Measurements from ENCODE around the gene MLEC.

MLEC gene

GRCh38 chr12:120686690-120687577 is at the start of gene MLEC:
MLEC (plus strand) TSS chr12:120687149; CDS start chr12:120687297, 148 bp downstream.
- peak; percentile 99 for DNase-seq (ENCODE audit: low read depth)

DNA sequence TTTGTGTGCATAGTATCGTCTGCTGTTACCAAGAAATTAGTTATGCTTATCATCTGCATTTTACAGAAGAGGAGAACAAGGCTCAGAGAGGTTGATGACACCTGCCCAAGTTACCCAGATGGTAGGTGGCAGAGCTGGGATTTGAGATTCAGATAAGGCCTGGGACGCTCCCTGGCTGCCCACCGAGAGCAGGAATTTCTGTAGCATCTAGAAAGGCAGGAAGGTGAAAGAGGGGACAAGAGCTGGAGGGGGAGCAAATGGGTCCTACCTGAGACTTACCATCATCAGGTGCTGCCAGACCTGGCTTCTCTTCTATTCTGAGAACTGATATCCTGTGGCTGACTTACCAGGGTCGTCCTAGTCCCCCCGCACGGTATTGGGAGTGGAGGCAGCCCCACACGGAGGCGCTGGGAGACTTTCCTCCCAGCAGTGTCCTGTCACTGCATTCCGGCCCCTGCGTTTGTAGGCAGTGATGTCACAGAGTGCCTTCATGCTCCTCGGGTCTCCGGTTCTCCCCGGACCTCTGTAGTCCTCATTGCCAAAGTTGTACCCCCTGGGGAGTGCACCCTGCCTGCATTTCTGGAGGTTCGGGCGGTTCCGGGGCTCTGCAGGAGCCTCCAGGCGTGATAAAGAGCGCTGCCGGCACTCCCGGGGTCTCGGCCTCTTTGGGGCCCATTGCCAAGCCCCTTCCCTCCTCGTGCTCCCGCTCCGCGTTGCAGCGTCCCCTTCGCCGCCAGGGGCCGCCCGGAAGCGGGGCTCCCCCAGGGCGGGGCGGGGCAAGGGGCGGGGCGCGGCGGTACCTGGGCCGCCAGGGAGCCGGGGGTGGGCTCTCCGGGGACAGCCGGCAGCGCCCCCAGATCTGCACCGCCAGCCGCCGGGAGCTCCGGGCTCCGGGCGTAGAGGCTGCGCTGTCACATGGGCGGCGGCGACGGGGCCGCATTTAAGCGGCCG is 46.9 kb upstream of the MLEC start, which contains the start of gene CABP1:
CABP1 (plus strand) TSS at position 856 of the 951 bp plus-strand sequence; CDS start at position 916, 60 bp downstream.
- peak; percentile 71 for DNase-seq (ENCODE audit: low read depth)

- no peak for DNase-seq (ENCODE audit: low read depth)
Observed at GRCh38 chr12:120640861-120641833, 45.8 kb upstream of the MLEC start.

DNA sequence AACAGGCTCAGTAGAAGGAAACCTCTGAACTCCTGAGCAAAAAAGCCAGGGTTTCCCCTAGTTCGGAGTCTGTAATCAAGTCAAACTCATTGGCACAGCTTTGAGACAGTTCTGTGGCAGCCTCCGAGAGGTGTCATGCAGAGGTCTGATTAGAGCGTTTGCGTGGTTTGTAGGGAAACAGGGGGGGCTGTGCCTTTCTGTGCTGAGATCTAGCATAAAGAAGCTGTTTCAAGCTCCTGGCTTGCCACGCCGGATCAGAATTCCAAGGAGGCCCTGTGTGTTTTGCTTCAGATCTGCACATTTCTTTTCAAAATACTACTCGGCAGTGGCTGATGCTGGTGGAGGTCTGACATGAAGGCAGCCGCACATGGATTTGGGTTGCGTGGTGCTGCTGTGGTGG is 44.8 kb upstream of the MLEC start:
- DNase-seq (ENCODE audit: low read depth) = no peak

DNA sequence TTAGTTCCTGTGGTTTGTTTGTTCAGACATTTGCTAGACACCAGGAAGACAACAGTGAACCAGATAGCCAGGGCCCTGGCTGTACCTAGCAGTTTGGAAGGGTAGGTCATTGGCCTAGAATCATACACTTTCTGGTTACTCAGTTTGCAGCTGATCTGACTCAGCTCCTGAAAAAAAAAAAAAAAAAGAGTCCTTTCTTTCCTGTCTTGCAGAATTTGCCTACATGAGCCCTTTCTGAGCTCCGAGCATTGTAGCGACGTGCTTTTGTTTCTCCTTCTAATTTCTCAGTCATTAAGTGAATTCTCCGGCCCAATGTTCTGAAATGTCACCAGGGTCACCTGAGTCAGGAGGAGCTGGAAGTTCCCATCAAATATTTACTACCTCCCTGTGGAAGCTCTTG is 44.1 kb upstream of the MLEC start:
- DNase-seq (ENCODE audit: low read depth) = no peak

- no peak for DNase-seq (ENCODE audit: low read depth)
Observed at GRCh38 chr12:120643574-120643973, 43.4 kb upstream of the MLEC start.

DNA sequence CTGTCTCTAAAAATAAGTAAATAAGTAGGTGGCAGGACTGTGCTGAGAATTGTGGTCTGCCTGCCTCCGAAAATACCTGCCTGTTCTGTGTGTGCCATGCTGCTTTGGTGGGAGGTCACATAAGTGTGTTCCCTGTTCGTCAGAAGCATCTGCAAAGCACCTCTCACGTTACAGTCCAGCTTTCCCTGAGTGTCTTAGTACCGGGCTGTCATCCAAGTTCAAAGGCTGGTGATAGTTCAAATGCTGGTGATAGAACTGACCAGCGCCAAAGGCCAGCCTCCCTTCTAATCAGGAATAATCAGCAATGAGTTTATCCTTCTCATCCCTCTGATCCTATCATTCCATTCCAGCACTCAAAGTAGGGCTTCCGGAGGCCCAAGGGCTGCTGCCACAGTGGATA is 40.9 kb upstream of the MLEC start:
- no peak for DNase-seq (ENCODE audit: low read depth)

DNA sequence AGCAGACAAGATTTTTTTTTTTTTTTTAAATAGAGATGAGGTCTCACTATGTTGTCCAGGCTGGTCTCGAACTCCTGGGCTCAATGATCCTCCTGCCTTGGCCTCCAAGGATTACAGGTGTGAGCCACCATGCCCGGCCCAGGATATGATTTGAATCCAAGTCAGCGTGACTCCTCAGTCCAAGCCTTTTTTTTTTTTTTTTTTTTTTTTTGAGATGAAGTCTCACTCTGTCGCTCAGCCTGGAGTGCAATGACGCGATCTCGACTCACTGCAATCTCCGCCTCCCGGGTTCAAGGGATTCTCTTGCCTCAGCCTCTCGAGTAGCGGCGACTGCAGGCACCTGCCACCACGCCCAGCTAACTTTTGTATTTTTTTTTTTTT is 39.6 kb upstream of the MLEC start:
- DNase-seq (ENCODE audit: low read depth) = no peak

GRCh38 chr12:120649442-120650232 is 37.3 kb upstream of the MLEC start:
- DNase-seq (ENCODE audit: low read depth) = no peak

DNA sequence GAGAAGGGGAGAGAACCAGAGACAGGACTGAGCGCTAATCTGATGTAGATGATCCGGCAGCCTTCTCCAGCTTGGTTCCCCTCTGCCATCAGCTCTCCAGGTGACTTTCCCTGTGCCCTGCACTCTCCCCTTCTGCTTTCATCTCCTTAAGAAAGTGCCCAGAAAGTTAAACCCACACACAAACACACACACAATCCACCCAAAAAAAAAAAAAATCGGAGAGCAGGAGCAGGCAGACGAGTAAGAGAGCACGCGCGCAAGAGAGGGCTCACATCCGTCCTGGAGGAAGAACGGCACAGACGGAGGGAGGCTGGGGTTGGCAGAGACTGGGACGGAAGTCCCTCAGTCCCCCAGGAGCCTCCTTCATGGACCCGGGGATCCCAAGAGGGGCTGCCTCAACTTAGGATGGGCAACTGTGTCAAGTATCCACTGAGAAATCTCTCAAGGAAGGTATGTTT is 36.7 kb upstream of the MLEC start:
- DNase-seq (ENCODE audit: low read depth) = no peak

DNA sequence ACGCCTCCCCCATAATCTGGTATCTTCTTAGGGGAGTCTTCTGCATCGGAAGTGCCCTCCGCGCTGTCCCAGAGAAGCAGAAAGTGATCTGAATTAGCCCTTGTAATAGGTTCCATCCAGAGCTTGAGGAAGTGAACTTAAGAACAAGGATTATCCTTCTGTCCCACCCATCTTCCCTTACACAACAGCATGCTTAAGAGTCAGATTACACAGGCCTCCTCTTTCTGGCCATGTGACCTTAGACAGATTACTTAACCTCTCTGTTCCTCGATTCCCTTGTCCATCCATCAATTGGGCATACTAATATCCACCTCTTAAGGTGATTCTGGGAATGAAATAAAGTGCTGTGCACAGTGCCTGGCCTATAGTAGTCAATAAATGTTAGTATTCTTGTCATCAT is 35.1 kb upstream of the MLEC start:
- DNase-seq (ENCODE audit: low read depth) = no peak

GRCh38 chr12:120652656-120653435 is 34.1 kb upstream of the MLEC start:
- DNase-seq (ENCODE audit: low read depth) = no peak

DNA sequence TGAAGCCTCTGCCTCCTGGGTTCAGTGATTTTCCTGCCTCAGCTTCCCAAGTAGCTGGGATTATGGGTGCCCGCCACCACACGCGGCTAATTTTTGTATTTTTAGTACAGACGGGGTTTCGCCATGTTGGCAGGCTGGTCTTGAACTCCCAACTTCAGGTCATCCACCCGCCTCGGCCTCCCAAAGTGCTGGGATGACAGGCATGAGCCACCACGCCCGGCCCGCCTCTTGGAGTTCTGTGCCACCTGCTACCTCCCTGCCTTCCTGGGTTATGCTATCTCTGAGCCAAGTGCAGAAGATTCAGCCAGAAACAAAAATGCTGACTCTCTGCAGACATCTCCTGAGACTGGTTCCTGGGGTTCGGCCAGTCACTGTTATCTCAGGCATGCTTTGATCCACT is 33.3 kb upstream of the MLEC start:
- no peak for DNase-seq (ENCODE audit: low read depth)

DNA sequence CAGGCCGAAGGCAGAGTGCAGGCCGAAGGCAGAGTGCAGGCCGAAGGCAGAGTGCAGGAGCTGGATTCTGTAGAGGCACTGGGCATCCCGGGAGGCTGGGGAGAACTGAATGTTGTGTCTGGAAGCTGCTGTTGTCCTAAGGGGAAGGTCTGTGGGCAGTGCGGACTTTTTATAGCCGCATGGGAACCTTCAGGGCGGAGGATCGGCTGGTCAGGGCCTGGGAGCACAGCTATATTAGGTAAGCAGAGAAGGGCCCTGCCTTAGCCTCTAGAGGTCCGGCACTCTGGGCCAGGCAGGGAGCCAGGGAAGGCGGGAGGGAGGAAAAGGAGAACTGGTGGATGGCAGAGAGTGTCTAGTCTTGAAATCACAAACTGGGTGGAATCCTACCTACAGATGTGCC is 32.3 kb upstream of the MLEC start:
- no peak for DNase-seq (ENCODE audit: low read depth)

GRCh38 chr12:120656008-120656407 is 30.9 kb upstream of the MLEC start:
- no peak for DNase-seq (ENCODE audit: low read depth)

GRCh38 chr12:120658286-120659150 is 28.4 kb upstream of the MLEC start:
- DNase-seq (ENCODE audit: low read depth) = no peak

DNA sequence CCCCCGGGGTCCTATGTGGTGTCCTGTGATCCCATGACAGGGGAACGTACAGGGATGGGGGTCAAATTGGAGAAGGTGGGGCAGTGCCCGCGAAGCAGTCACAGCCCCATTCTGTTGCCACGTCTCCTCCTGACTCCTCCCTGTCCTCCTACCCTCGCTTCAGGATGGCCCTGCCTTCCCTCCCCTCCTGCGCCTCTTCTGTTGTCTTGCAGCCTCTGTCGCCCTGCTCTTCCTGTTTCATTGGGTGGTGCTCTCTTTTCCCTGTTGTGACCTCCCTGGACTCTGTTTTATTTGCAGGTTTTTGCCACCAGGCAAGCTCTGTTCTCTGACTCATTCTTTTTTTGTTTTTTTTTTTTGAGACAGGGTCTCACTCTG is 27.8 kb upstream of the MLEC start:
- DNase-seq (ENCODE audit: low read depth) = no peak

DNA sequence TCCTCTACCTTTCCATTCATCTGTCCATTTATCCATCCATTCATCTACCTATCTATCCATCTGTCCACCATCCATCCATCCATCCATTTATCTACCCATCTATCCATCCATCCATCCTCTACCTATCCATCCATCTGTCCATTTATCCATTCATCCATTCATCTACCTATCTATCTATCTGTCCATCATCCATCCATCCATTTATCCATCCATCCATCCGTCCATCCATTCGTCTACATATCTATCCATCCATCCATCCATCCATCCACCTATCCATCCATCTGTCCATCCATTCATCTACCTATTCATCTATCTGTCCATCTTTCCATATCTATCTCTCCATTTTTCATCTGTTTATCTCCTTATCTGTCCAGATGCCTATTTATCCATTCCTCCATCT is 25.5 kb upstream of the MLEC start:
- no peak for DNase-seq (ENCODE audit: low read depth)

GRCh38 chr12:120662879-120663278 is 24.1 kb upstream of the MLEC start:
- DNase-seq (ENCODE audit: low read depth) = no peak

Data from stimulated activated CD8-positive, alpha-beta memory T cell treated with anti-CD3 and anti-CD28 coated beads, Interleukin-4, amount 100 ng/mL, for 24 hours (primary cell).